ENCODE data around the gene WDR75. TPM values are rescaled to one million over a fixed set of nuclear protein-coding genes. Genes with fewer than 3 reads are reported as not detected.

Gene WDR75
- total and polyA plus RNA-seq, 9 of the 15 experiments (the other 6 are each of a cell fraction or from before 2014, with no cell fraction given) = 50.9 to 111 (median 76.4) TPM

- TF ChIP-seq AFF4 (CRISPR knock-in tag; IDR thresholded peaks at IDR 0.05) = no peak
- TF ChIP-seq, protein P1, sequence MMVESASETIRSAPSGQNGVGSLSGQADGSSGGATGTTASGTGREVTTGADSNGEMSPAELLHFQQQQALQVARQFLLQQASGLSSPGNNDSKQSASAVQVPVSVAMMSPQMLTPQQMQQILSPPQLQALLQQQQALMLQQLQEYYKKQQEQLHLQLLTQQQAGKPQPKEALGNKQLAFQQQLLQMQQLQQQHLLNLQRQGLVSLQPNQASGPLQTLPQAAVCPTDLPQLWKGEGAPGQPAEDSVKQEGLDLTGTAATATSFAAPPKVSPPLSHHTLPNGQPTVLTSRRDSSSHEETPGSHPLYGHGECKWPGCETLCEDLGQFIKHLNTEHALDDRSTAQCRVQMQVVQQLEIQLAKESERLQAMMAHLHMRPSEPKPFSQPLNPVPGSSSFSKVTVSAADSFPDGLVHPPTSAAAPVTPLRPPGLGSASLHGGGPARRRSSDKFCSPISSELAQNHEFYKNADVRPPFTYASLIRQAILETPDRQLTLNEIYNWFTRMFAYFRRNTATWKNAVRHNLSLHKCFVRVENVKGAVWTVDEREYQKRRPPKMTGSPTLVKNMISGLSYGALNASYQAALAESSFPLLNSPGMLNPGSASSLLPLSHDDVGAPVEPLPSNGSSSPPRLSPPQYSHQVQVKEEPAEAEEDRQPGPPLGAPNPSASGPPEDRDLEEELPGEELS (CRISPR knock-in tag; IDR thresholded peaks at IDR 0.05; ENCODE audit: borderline replicate concordance) = no peak
These were observed 75.3 kb downstream of the WDR75 start (continued) for GRCh38 chr2:189516546-189516945.

DNA sequence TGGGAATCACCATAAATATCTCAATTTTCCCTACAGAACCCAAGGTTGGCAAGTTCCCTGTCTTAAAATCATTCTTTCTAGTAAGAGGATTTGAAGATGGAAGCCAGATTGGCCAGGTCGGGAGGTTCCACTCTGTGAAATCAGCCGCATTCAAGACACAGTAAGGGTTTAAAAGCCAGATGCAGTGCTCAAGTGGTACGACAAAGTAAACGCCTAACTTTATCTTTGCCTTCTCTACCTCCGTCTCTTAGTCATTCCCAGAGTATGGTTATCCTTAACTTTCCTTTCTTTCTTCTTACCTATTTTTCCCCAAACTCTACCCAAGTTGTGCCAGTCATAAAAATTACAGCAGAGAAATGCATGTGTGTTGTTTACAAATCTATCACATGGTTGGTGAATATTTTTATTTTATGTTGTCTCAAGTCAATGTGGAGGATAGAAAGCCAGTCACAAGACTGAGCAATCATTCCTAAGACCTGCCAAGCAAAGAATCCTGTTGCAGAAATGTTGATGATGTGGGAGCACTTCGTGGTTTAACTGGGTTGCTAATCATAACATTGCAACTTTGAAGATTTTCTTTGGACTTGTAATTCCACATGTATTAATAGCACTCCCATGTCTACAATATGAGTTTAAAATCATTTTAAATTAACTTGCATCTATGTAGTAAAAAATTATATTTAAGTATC is 76.7 kb downstream of the WDR75 start:
- FAIRE-seq (peak; percentile 48), DNase-seq (ENCODE audit: extremely low read depth in 1 of 4, low spot score in 3 of 4) (peak in 1 of 4 experiments; percentile 33), ATAC-seq (peak; percentile 62)
- Histone ChIP-seq H3K4me2 (ENCODE audit: insufficient read depth, low read length) (peak overlapping the region; percentile 53), H3K9me3 (replicated peaks; ENCODE audit: control insufficient read depth, insufficient read depth, low read depth, low read length) (no peaks in the 10 kb centered on the region), H3K79me2 (ENCODE audit: control insufficient read depth, insufficient read depth, low read length) (no peaks in the 10 kb centered on the region), H3K4me3 (no peak overlapping the region), H3K9me1 (ENCODE audit: control insufficient read depth, insufficient read depth, low read length) (no peaks in the 10 kb centered on the region), H3K27ac (ENCODE audit: extremely low read depth, low read depth, low read length) (0 out of 3 replicates have a peak overlapping the region, but pooled peaks have one; percentile 29), H3K27me3 (ENCODE audit: control insufficient read depth in 2 of 2, insufficient read depth in 2 of 2, low read length in 2 of 2) (no peaks in the 10 kb centered on the region), H3K9ac (ENCODE audit: insufficient read depth in 1 of 2, low read depth in 2 of 2, low read length in 2 of 2) (peak overlapping the region in 1 of 2 experiments; percentile 9; a peak in 1 of 4 replicates), H2AFZ (ENCODE audit: low read depth, low read length) (peak overlapping the region; percentile 60), H3K4me1 (replicated peaks in 1 of 2; ENCODE audit: control insufficient read depth in 2 of 2, insufficient read depth in 2 of 2, low read length in 2 of 2) (peaks cover 0 to 52% of the 10 kb centered on the region in 2 experiments), H4K20me1 (replicated peaks; ENCODE audit: control insufficient read depth, insufficient read depth, low read length) (no peaks in the 10 kb centered on the region), H3K36me3 (ENCODE audit: control insufficient read depth, insufficient read depth, low read length) (no peaks in the 10 kb centered on the region)
- ChIA-PET POLR2A (interaction anchor here (0.9 kb wide), 1 partner anchor 9 kb away, joined by 3 read pairs; no protein-coding TSS in a partner anchor), CTCF (ENCODE audit: low intra/inter-chr PET ratio) (no interaction called here)
- BruUV-seq (replicated peaks) = no TSS peak
- in situ Hi-C loops (cut with MboI) = no loop called here
- intact Hi-C loops (cut with micrococcal nuclease) = no loop called here
- 6% methylated on average over 6 of the region's 6 CpGs for WGBS (ENCODE audit: insufficient coverage, low coverage, missing lambda C conversion rate)
- TF ChIP-seq MTA3 (IDR thresholded peaks at IDR 0.05; ENCODE audit: borderline replicate concordance) (no peak), ZNF444 (CRISPR knock-in tag; IDR thresholded peaks at IDR 0.05) (no peak), RCOR1 (IDR thresholded peaks at IDR 0.05; ENCODE audit: borderline replicate concordance in 1 of 2, low read depth in 2 of 2, low read length in 2 of 2) (no peak)
- TF ChIP-seq, protein P2, sequence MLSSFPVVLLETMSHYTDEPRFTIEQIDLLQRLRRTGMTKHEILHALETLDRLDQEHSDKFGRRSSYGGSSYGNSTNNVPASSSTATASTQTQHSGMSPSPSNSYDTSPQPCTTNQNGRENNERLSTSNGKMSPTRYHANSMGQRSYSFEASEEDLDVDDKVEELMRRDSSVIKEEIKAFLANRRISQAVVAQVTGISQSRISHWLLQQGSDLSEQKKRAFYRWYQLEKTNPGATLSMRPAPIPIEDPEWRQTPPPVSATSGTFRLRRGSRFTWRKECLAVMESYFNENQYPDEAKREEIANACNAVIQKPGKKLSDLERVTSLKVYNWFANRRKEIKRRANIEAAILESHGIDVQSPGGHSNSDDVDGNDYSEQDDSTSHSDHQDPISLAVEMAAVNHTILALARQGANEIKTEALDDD (IDR thresholded peaks at IDR 0.05) = peak; percentile 78
- TF ChIP-seq, protein P3, sequence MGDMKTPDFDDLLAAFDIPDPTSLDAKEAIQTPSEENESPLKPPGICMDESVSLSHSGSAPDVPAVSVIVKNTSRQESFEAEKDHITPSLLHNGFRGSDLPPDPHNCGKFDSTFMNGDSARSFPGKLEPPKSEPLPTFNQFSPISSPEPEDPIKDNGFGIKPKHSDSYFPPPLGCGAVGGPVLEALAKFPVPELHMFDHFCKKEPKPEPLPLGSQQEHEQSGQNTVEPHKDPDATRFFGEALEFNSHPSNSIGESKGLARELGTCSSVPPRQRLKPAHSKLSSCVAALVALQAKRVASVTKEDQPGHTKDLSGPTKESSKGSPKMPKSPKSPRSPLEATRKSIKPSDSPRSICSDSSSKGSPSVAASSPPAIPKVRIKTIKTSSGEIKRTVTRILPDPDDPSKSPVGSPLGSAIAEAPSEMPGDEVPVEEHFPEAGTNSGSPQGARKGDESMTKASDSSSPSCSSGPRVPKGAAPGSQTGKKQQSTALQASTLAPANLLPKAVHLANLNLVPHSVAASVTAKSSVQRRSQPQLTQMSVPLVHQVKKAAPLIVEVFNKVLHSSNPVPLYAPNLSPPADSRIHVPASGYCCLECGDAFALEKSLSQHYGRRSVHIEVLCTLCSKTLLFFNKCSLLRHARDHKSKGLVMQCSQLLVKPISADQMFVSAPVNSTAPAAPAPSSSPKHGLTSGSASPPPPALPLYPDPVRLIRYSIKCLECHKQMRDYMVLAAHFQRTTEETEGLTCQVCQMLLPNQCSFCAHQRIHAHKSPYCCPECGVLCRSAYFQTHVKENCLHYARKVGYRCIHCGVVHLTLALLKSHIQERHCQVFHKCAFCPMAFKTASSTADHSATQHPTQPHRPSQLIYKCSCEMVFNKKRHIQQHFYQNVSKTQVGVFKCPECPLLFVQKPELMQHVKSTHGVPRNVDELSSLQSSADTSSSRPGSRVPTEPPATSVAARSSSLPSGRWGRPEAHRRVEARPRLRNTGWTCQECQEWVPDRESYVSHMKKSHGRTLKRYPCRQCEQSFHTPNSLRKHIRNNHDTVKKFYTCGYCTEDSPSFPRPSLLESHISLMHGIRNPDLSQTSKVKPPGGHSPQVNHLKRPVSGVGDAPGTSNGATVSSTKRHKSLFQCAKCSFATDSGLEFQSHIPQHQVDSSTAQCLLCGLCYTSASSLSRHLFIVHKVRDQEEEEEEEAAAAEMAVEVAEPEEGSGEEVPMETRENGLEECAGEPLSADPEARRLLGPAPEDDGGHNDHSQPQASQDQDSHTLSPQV (IDR thresholded peaks at IDR 0.05) = 0 out of 2 replicates have a peak, but pooled peaks have one; percentile 13
